ENCODE results near the gene RAPGEF3. TPM values are rescaled to one million over a fixed set of nuclear protein-coding genes. Genes with fewer than 3 reads are reported as not detected.

The RAPGEF3 gene
- total and polyA plus RNA-seq, 2 of the 8 experiments (the other 6 are each of a cell fraction or from before 2014, with no cell fraction given): 5.0 to 9.4 TPM

- Histone ChIP-seq H3K23me2 (ENCODE audit: low read depth, low read length) (no peaks in the 10 kb centered on the region), H2BK15ac (ENCODE audit: low read length) (no peak overlapping the region), H4K8ac (ENCODE audit: extremely low read depth, insufficient read depth, low read length) (no peak overlapping the region), H2BK5ac (ENCODE audit: low read depth, low read length) (no peak overlapping the region), H3K79me2 (ENCODE audit: control insufficient read depth in 1 of 2, insufficient read depth in 2 of 2, low read length in 2 of 2) (no peaks in the 10 kb centered on the region), H2BK12ac (ENCODE audit: low read depth, low read length) (no peak overlapping the region), H4K20me1 (replicated peaks in 1 of 2; ENCODE audit: control insufficient read depth in 1 of 2, insufficient read depth in 2 of 2, low read length in 2 of 2) (no peaks in the 10 kb centered on the region), H4K91ac (replicated peaks; ENCODE audit: insufficient read length, low read length) (no peak overlapping the region), H3K79me1 (ENCODE audit: low read depth, low read length) (no peaks in the 10 kb centered on the region), H3K27me3 (replicated peaks in 1 of 4; ENCODE audit: control insufficient read depth in 3 of 4, extremely low read depth in 1 of 4, insufficient read depth in 3 of 4, low read length in 3 of 4) (no peaks in the 10 kb centered on the region; a peak in 1 of 7 replicates), H3K18ac (ENCODE audit: extremely low read depth, low read length) (no peak overlapping the region), H3K4ac (replicated peaks; ENCODE audit: insufficient read length, low read depth, low read length) (no peak overlapping the region), H2AK5ac (ENCODE audit: low read depth, low read length) (no peak overlapping the region), H3K4me2 (ENCODE audit: insufficient read depth in 1 of 2, low read depth in 2 of 2, low read length in 2 of 2) (no peak overlapping the region), H3K56ac (replicated peaks; ENCODE audit: insufficient read length, low read depth, low read length) (no peak overlapping the region), H3K27ac (ENCODE audit: low read depth, low read length) (no peak overlapping the region), H2BK120ac (replicated peaks; ENCODE audit: low read depth, low read length) (no peak overlapping the region), H3K36me3 (ENCODE audit: control insufficient read depth in 2 of 4, insufficient read depth in 4 of 4, low read length in 3 of 4) (0 out of 8 replicates have a peak, but pooled peaks cover 0 to 3% (median 0%) of the 10 kb centered on the region in 4 experiments), H3K9me3 (ENCODE audit: insufficient read depth in 2 of 2, low read depth in 1 of 2, low read length in 1 of 2) (no peaks in the 10 kb centered on the region), H3K4me1 (replicated peaks in 1 of 4; ENCODE audit: control insufficient read depth in 3 of 4, insufficient read depth in 4 of 4, low read length in 3 of 4) (peaks cover 3 to 9% (median 4%) of the 10 kb centered on the region in 4 experiments; a peak in 4 of 7 replicates), H2AFZ (ENCODE audit: low read length) (no peak overlapping the region), H3K14ac (ENCODE audit: insufficient read length) (no peak overlapping the region), H3K4me3 (ENCODE audit: extremely low read depth in 1 of 4, insufficient read depth in 2 of 4, low read depth in 3 of 4, low read length in 4 of 4) (no peak overlapping the region), H4K5ac (ENCODE audit: insufficient read length, low read depth, low read length) (no peak overlapping the region), H2BK20ac (ENCODE audit: low read length) (no peak overlapping the region), H3K23ac (ENCODE audit: insufficient read length) (no peak overlapping the region), H3K9ac (replicated peaks in 1 of 4; ENCODE audit: extremely low read depth in 1 of 4, low read depth in 3 of 4, low read length in 3 of 4) (no peak overlapping the region)
- POLR2A ChIA-PET (ENCODE audit: partially characterized antibody): interaction anchor here (0.5 to 1.6 kb wide), 6 partner anchors 9 to 127 kb away, joined by 3 to 5 read pairs (median 4); partner anchors contain the start of gene RPAP3
- CTCF ChIA-PET (ENCODE audit: partially characterized antibody): interaction anchor here (0.8 to 64.6 kb wide), 8 partner anchors 8 to 148 kb away, joined by 3 to 2442 read pairs (median 10); partner anchors contain the start of genes RAPGEF3 and SLC48A1
- FAIRE-seq: no peak
- no peak for DNase-seq (ENCODE audit: low read depth in 1 of 2, low spot score in 2 of 2)
- WGBS, 2 experiments (ENCODE audit: extremely low coverage in 1 of 2, insufficient coverage in 1 of 2, insufficient read length in 1 of 2, insufficient replicate concordance in 2 of 2, low coverage in 1 of 2, low lambda C conversion rate in 2 of 2, missing lambda C conversion rate in 1 of 2): 88% methylated on average over 7 of the region's 7 CpGs; no CpG with 5 or more reads in 1 of the 2 experiments
- no peak for TF ChIP-seq EP300 (IDR thresholded peaks at IDR 0.05; ENCODE audit: borderline replicate concordance in 1 of 2, low read depth in 2 of 2, low read length in 2 of 2)
- no peak for TF ChIP-seq NRF1 (IDR thresholded peaks at IDR 0.05; ENCODE audit: low read depth, low read length)
- no peak for TF ChIP-seq BACH1 (IDR thresholded peaks at IDR 0.05; ENCODE audit: low read length)
- no peak for TF ChIP-seq CBX5 (IDR thresholded peaks at IDR 0.05; ENCODE audit: low read depth, low read length)
- TF ChIP-seq PHF8 (conservative IDR thresholded peaks at IDR 0.05; ENCODE audit: low read depth, low read length): no peak
- TF ChIP-seq SP4 (IDR thresholded peaks at IDR 0.05; ENCODE audit: low read length): no peak
- TF ChIP-seq GABPA (IDR thresholded peaks at IDR 0.05; ENCODE audit: borderline replicate concordance, insufficient read depth, low read length): no peak
- TF ChIP-seq ATF2 (IDR thresholded peaks at IDR 0.05; ENCODE audit: low read length): no peak
- TF ChIP-seq POU5F1 (IDR thresholded peaks at IDR 0.05; ENCODE audit: low read depth, low read length): no peak
- no peak for TF ChIP-seq TCF12 (IDR thresholded peaks at IDR 0.05; ENCODE audit: low read depth, low read length)
- TF ChIP-seq ASH2L (IDR thresholded peaks at IDR 0.05; ENCODE audit: low read length): no peak
These were observed 36.4 kb downstream of the RAPGEF3 start for GRCh38 chr12:47722136-47722834.

Data from H1 (cell line).